HepG2 (cell line): ENCODE data around the gene IP6K3. TPM values are rescaled to one million over a fixed set of nuclear protein-coding genes. Genes with fewer than 3 reads are reported as not detected.

Experiments used
- BCL6 ChIP-seq: IDR thresholded peaks from 2 replicates; pipeline ENCODE4 v1.6.1; 2016; ENCODE audit warnings: missing genetic modification reagents, missing compliant biosample characterization
- FUBP1 ChIP-seq: sonication (generic); formaldehyde crosslinking; IDR thresholded peaks from 2 replicates; pipeline ENCODE4 v1.5.1; 2020; ENCODE audit warnings: missing genetic modification reagents, mild to moderate bottlenecking, borderline replicate concordance
- MTERF4 ChIP-seq: sonication (generic); formaldehyde crosslinking; IDR thresholded peaks from 2 replicates; pipeline ENCODE4 v1.8.0; 2023; ENCODE audit warnings: mild to moderate bottlenecking, missing genetic modification reagents
- PHF5A ChIP-seq: IDR thresholded peaks from one replicate; pipeline ENCODE4 v1.6.1; 2018; ENCODE audit warnings: low read depth, missing genetic modification reagents; ENCODE audit not compliant: unreplicated experiment
- SNAPC4 ChIP-seq: sonication (generic); formaldehyde crosslinking; IDR thresholded peaks from 2 replicates; pipeline ENCODE4 v1.4.0; 2020; ENCODE audit warnings: mild to moderate bottlenecking, missing genetic modification reagents
- THRA ChIP-seq: sonication (generic); formaldehyde crosslinking; IDR thresholded peaks from 2 replicates; pipeline ENCODE4 v1.4.0; 2020; ENCODE audit warnings: missing genetic modification reagents, borderline replicate concordance
- ZBTB44 ChIP-seq: sonication (generic); formaldehyde crosslinking; IDR thresholded peaks from 2 replicates; pipeline ENCODE4 v1.4.0; 2020; ENCODE audit warnings: missing genetic modification reagents
- ZFP91 ChIP-seq: sonication (generic); formaldehyde crosslinking; IDR thresholded peaks from 2 replicates; pipeline ENCODE4 v1.9.0; 2022; ENCODE audit warnings: missing genetic modification reagents, mild to moderate bottlenecking, borderline replicate concordance
- ZKSCAN8 ChIP-seq: IDR thresholded peaks from 2 replicates; pipeline ENCODE4 v1.6.1; 2016; ENCODE audit warnings: borderline replicate concordance, missing genetic modification reagents, missing compliant biosample characterization
- ZNF513 ChIP-seq: sonication (generic); formaldehyde crosslinking; conservative IDR thresholded peaks from 2 replicates; pipeline ENCODE4 v1.5.0; 2020; ENCODE audit warnings: missing genetic modification reagents
- polyA plus RNA-seq, 8 experiments: library from polyadenylated mRNA; depleted of rRNA in 3 of 8; stranded (reverse) in 7 of 8; unstranded in 1 of 8; fragments of >200 nt; fragmentation: Illumina TruSeq in 4 of 8; extraction: Trizol in 4 of 8; gene quantifications; 2 replicates each; pipeline versions ENCODE4 v1.2.1 to v1.2.3, GENCODE V29; 2011 to 2016; ENCODE audit warnings: low read depth in 4 of 8, missing spikeins in 1 of 8, mixed read lengths in 1 of 8; ENCODE audit not compliant: insufficient read depth in 1 of 8
- total RNA-seq, 5 experiments: library from RNA; depleted of rRNA; stranded (reverse); fragments of >200 nt; fragmentation: Illumina TruSeq; extraction: Trizol; gene quantifications; 2 replicates each; pipeline ENCODE4 v1.2.3, GENCODE V29; 2016; ENCODE audit warnings: low read depth in 1 of 5

IP6K3 gene
- total and polyA plus RNA-seq, 2 of the 13 experiments (the other 11 are each of a cell fraction or from before 2014, with no cell fraction given), result 0.11 to 0.18 TPM

GRCh38 chr6:33787954-33788693 lies 41.4 kb upstream of the IP6K3 start (continued):
- no peak for TF ChIP-seq ZBTB44 (CRISPR knock-in tag)
- TF ChIP-seq BCL6, result peak; percentile 36
- peak; percentile 32; the same call in 1 of the 2 replicates for TF ChIP-seq THRA (CRISPR knock-in tag)
- TF ChIP-seq ZFP91 (CRISPR knock-in tag), result no peak; the same call in 1 of the 2 replicates
- TF ChIP-seq SNAPC4 (CRISPR knock-in tag), result no peak
- no peak for TF ChIP-seq ZKSCAN8
- no peak for TF ChIP-seq MTERF4 (CRISPR knock-in tag)
- TF ChIP-seq ZNF513, result no peak
- peak; percentile 67 for TF ChIP-seq PHF5A (CRISPR knock-in tag)
- no peak for TF ChIP-seq FUBP1 (CRISPR knock-in tag)
